ENCODE data around the gene SMIM35. TPM values are rescaled to one million over a fixed set of nuclear protein-coding genes. Genes with fewer than 3 reads are reported as not detected.
A peak's percentile ranks its signal among the peaks of the same experiment; 100 is the strongest.

SMIM35 gene
- total and polyA plus RNA-seq, 7 donors, result 0.09 TPM; not detected in 6

- no peak for TF ChIP-seq CTCF (IDR thresholded peaks at IDR 0.05)
- WGBS, 3 donors, result 72 to 80% (median 72%) methylated on average over 15 of the region's 15 CpGs
Measured at GRCh38 chr11:117986981-117987574, 99.7 kb downstream of the SMIM35 start.

GRCh38 chr11:117985953-117986887, 100.5 kb downstream of the SMIM35 start, which contains the start of gene IL10RA:
Gene IL10RA (plus strand): TSS chr11:117986394. CDS start chr11:117986468, 74 bp downstream.
- H3K27me3 ChIP-seq (ENCODE audit: insufficient read depth in 3 of 3, low read length in 2 of 3), result peaks cover 0 to 36% (median 12%) of the 10 kb centered on the region in 3 donors
- no peaks in the 10 kb centered on the region for H3K9me3 ChIP-seq
- WGBS, 3 donors, result 3 to 5% (median 4%) methylated on average over 57 to 71 of the region's 71 CpGs
- intact Hi-C loops (cut with DNase I), result no loop called here
- H3K4me3 ChIP-seq, result peak within 1 kb of the TSS; percentile 68
- ATAC-seq (peak; percentile 93 to 97 (median 95)), DNase-seq (peak; percentile 81 to 85)
- TF ChIP-seq CTCF (IDR thresholded peaks at IDR 0.05), result no peak
- H3K4me1 ChIP-seq, result peaks cover 4% of the 10 kb centered on the region
- H3K36me3 ChIP-seq (ENCODE audit: insufficient read depth in 1 of 2, low read depth in 1 of 2), result no peaks in the 10 kb centered on the region
- peak within 1 kb of the TSS; percentile 36 for H3K27ac ChIP-seq

More at GRCh38 chr11:117986981-117987574, 99.7 kb downstream of the SMIM35 start:
- peak overlapping the region; percentile 68 for H3K4me3 ChIP-seq
- H3K27me3 ChIP-seq (ENCODE audit: insufficient read depth in 3 of 3, low read length in 2 of 3), result peaks cover 0 to 36% (median 10%) of the 10 kb centered on the region in 3 donors
- H3K9me3 ChIP-seq, result no peaks in the 10 kb centered on the region
- no peaks in the 10 kb centered on the region for H3K36me3 ChIP-seq (ENCODE audit: insufficient read depth in 1 of 2, low read depth in 1 of 2)
- DNase-seq (no peak), ATAC-seq (no peak)
- no peak overlapping the region for H3K27ac ChIP-seq
- peaks cover 4% of the 10 kb centered on the region for H3K4me1 ChIP-seq
- intact Hi-C loops (cut with DNase I), result no loop called here

- WGBS, 3 donors, result 66 to 72% (median 69%) methylated on average over 4 of the region's 4 CpGs
- Histone ChIP-seq H3K27ac (no peak overlapping the region), H3K4me1 (peaks cover 4% of the 10 kb centered on the region), H3K36me3 (ENCODE audit: insufficient read depth in 1 of 2, low read depth in 1 of 2) (no peaks in the 10 kb centered on the region), H3K27me3 (ENCODE audit: insufficient read depth in 3 of 3, low read length in 2 of 3) (peaks cover 0 to 40% (median 12%) of the 10 kb centered on the region in 3 donors), H3K9me3 (no peaks in the 10 kb centered on the region), H3K4me3 (no peak overlapping the region)
- ATAC-seq, result no peak
- no peak for DNase-seq
- intact Hi-C loops (cut with DNase I), result no loop called here
- TF ChIP-seq CTCF (IDR thresholded peaks at IDR 0.05), result no peak
Measured at GRCh38 chr11:117984476-117984875, 102.3 kb downstream of the SMIM35 start.

GRCh38 chr11:117983163-117983475, 103.6 kb downstream of the SMIM35 start:
- Histone ChIP-seq H3K27ac (no peak overlapping the region), H3K4me3 (no peak overlapping the region), H3K4me1 (peaks cover 4% of the 10 kb centered on the region), H3K9me3 (no peaks in the 10 kb centered on the region), H3K27me3 (ENCODE audit: insufficient read depth in 3 of 3, low read length in 2 of 3) (peaks cover 0 to 33% (median 8%) of the 10 kb centered on the region in 3 donors), H3K36me3 (ENCODE audit: insufficient read depth in 1 of 2, low read depth in 1 of 2) (no peaks in the 10 kb centered on the region)
- no peak for TF ChIP-seq CTCF (IDR thresholded peaks at IDR 0.05)
- ATAC-seq, result no peak
- intact Hi-C loops (cut with DNase I), result no loop called here
- no peak for DNase-seq
- 92 to 97% (median 94%) methylated on average over 3 of the region's 3 CpGs for WGBS, 3 donors

All from psoas muscle (tissue), 8 donors.